Measurements from ENCODE around the gene CEP41.

DNA sequence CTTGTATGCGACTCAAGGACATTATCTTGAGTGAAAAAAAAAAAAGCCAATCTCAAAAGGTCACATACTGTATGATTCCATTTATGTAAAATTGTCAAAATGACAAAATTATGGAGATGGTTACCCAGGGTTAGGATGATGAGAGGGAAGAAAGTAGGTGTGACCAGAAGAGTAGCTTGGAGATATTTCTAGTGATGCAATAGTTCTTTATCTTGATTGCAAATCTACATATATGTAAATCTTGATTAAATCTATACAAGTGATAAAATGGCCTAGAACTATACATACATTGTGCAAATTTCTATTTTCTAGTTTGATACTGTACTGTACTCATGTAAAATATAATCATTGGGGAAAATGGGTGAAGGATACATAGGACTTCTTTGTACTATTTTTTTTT lies 4.6 kb downstream of the CEP41 start:
- TF ChIP-seq, protein P1, sequence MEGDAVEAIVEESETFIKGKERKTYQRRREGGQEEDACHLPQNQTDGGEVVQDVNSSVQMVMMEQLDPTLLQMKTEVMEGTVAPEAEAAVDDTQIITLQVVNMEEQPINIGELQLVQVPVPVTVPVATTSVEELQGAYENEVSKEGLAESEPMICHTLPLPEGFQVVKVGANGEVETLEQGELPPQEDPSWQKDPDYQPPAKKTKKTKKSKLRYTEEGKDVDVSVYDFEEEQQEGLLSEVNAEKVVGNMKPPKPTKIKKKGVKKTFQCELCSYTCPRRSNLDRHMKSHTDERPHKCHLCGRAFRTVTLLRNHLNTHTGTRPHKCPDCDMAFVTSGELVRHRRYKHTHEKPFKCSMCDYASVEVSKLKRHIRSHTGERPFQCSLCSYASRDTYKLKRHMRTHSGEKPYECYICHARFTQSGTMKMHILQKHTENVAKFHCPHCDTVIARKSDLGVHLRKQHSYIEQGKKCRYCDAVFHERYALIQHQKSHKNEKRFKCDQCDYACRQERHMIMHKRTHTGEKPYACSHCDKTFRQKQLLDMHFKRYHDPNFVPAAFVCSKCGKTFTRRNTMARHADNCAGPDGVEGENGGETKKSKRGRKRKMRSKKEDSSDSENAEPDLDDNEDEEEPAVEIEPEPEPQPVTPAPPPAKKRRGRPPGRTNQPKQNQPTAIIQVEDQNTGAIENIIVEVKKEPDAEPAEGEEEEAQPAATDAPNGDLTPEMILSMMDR (IDR thresholded peaks at IDR 0.05): no peak
- TF ChIP-seq EP300 (IDR thresholded peaks at IDR 0.05): no peak

Measured in sigmoid colon (tissue), 4 donors.